Uterus (tissue), 2 donors: ENCODE measurements around the gene BCAS3.

Source experiments
- CTCF ChIP-seq, 4 experiments: fragments of 200-600 bp in 2 of 4; fragments of 450-650 bp in 2 of 4; sonication (generic) in 2 of 4; IDR thresholded peaks; one replicate each; pipeline ENCODE4 v1.5.1; 2016 to 2019; ENCODE audit warnings: antibody characterized with exemption in 4 of 4, mild to moderate bottlenecking in 2 of 4, moderate library complexity in 1 of 4
- POLR2A ChIP-seq, 2 donors: fragments of 450-650 bp; IDR thresholded peaks; one replicate each; pipeline ENCODE4 v1.6.1; 2016; ENCODE audit warnings: antibody characterized with exemption in 2 of 2, mild to moderate bottlenecking in 1 of 2, moderate library complexity in 1 of 2

DNA sequence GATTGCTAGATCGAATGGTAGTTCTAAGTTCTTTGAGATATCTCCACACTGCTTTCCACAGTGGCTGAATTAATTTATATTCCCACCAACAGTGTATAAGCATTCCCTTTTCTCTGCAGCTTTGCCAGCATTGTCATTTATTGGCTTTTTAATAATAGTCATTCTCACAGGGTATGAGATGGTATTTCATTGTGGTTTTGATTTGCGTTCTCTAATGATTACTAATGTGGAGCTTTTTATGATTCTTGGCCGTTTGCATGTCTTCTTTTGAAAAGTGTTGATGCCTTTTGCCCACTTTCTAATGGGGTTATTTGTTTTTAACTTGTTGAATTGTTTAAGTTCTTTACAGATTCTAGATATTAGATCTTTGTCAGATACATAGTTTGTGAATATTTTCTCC, 36.5 kb upstream of the BCAS3 start:
- TF ChIP-seq CTCF (IDR thresholded peaks at IDR 0.05) (no peak), POLR2A (IDR thresholded peaks at IDR 0.05) (no peak)
